ENCODE measurements around the gene GIMAP1.
A peak's percentile ranks its signal among the peaks of the same experiment; 100 is the strongest.
"Not testable (repeated sequence)": the region's sequence is repeated elsewhere in the genome, so short reads cannot be mapped to it uniquely, and the experiment has no call there.

GIMAP1 gene

GRCh38 chr7:150716368-150716767, at the start of gene GIMAP1:
GIMAP1 (plus strand) TSS chr7:150716613; CDS start chr7:150719048, 2,435 bp downstream.
- peak; percentile 71 for DNase-seq

DNA sequence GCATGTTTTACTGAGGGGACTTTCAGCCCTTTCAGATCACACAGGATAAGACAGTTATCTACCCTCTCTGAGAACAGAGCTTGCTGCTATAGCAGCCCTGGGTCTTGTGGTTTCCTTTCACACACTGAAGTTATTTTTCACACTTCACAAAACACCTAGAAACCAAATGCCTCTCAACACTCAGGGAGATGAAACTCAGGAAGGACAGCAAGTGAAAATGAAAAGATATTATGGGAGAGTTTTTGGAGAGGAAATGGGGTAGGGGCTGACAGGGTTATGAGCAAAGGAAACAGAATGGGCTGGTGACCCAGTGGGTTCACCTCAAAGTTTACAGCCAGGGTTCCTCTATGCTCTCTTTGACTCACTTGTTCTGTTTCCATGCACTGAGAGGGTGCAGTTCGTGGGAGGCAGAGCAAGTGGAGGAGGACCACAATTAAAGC, 47.9 kb upstream of the GIMAP1 start:
- no peak for DNase-seq

DNA sequence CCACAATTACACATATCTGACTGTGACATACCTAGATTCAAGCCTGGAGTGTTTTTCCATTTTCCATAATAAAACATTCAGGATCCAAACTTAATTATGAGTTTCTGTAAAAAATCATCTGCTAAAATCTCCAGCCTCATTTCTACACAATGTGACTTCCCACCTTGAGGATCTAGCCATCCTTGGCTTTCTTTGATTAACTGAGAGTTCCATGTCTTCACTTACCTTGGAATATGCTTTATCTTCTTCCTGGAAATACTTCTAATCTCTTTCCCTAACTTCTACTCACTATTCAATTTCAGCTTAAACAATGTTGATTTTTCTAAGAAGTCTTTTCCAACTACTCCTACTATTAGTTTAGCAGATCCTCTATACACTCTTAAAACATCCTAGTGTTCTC, 47.4 kb upstream of the GIMAP1 start:
- DNase-seq, result no peak

- not testable (repeated sequence) for DNase-seq
Observed at GRCh38 chr7:150671798-150672585, 44.4 kb upstream of the GIMAP1 start.

- DNase-seq, result no peak
Observed at GRCh38 chr7:150675714-150676113, 40.7 kb upstream of the GIMAP1 start.

DNA sequence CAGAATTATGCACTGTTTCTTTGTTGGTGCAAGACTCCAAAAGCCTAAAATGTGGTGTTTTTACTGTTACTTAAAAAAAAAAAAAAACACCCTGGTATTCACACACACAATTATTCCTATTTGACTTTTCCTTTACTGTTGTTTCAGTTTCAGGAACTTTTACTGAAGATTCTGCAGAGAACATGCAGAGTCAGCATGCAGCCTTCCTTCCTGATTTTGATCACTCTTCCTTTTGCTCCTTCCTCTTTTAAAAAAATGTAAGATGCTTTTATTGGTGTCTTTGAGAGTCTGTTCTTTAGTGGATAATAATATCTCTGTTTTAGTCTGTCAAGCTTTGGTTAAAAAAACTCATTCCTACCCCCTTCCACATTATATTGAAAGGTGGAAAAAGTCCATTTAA, 40.1 kb upstream of the GIMAP1 start:
- peak; percentile 65 for DNase-seq

DNA sequence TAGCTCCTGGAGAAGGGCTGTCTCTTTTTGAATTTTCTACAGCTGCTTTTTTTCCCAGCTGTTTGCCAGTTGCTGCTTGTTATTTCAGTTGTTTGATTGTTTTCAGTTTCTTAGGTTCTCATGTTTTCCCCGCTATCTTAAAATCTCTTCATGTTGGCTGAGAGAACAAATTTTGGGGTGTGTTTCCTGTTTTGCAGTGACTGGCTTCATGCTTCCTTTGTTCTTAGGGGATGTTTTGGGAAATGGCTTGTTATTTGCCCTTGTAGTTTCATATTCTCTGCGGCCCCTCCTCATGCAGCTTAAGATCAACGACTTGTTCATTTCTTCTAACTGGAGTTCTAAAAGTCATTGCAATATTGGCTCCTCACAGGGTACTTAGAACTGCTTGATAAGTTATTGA, 39.6 kb upstream of the GIMAP1 start:
- not testable (repeated sequence) for DNase-seq

DNA sequence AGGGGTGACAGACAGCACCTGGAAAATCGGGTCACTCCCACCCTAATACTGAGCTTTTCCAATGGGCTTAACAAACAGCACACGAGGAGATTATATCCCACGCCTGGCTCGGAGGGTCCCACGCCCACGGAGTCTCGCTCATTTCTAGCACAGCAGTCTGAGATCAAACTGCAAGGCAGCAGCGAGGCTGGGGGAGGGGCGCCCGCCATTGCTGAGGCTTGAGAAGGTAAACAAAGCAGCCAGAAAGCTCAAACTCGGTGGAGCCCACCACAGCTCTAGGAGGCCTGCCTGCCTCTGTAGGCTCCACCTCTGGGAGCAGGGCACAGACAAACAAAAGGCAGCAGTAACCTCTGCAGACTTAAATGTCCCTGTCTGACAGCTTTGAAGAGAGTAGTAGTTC, 37.8 kb upstream of the GIMAP1 start:
- DNase-seq, result not testable (repeated sequence)

- DNase-seq, result not testable (repeated sequence)
Observed at GRCh38 chr7:150680364-150680763, 36.0 kb upstream of the GIMAP1 start.

- DNase-seq, result peak; percentile 82
Observed at GRCh38 chr7:150685219-150686029, 31.0 kb upstream of the GIMAP1 start, which contains the start of gene GIMAP2. GIMAP2 (plus strand) TSS chr7:150685706; CDS start chr7:150687060, 1,354 bp downstream.

GRCh38 chr7:150686030-150686631, 30.3 kb upstream of the GIMAP1 start:
- DNase-seq, result peak; percentile 54

DNA sequence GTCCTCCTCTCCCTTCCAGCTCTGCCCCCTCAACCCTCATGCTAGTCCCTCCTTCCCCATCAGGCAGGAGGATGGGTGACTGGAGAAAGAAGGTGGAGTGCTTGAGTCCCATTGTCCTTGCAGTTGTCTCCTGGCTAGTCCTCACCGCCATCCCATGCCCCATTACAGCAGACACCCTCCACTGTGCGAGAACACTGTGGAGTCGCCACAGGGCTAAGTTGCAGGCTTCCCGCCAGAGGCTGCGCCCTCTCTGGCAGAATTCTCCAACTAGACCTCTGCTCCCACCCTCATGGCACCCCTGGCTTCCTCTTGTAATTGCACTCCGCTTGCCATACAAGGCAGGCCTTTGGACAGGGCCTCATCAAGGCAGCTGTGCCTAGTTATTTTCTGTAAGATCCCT, 27.8 kb upstream of the GIMAP1 start:
- DNase-seq, result no peak

DNA sequence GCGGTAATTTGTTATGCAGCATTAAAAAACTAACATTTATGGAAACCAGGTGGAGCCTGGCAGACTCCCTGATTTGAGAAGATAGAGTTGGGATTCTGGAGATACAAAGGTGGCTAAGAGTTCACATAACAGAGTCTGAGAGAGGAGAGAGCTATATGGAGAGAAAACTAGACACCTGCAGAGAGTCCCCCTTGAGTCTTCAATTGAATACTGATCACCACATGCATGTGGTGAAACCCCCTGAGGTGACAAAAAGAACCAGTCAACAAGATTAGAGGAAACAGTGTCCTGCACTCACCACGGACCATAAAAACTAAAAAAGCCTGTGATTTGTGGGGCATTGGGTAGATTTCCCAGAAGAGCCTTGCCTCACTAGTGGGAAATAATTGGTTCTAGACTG, 20.8 kb upstream of the GIMAP1 start:
- DNase-seq, result no peak

GRCh38 chr7:150703209-150703608, 13.2 kb upstream of the GIMAP1 start:
- no peak for DNase-seq

- no peak for DNase-seq
Observed at GRCh38 chr7:150715293-150715692, 1.1 kb upstream of the GIMAP1 start.

DNA sequence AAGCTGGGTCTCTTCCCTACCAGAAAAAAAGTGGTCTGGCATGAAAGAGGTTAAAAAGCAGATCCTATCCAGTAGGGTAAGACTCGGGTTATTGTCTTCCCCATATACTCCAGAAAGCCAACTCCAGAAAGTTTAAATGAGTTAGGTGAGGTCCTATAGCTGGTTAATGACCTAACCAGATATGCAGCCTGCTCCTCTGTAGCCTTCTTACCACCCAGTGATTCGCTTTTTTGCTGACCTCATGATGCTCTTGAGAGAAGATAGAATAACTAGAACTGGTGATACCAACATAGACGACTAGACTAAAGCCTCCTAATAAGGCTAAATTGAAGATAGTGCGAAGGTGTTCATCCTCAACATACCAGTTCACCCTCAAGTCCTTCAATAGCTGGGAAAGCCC, 675 bp upstream of the GIMAP1 start:
- DNase-seq, result no peak

DNA sequence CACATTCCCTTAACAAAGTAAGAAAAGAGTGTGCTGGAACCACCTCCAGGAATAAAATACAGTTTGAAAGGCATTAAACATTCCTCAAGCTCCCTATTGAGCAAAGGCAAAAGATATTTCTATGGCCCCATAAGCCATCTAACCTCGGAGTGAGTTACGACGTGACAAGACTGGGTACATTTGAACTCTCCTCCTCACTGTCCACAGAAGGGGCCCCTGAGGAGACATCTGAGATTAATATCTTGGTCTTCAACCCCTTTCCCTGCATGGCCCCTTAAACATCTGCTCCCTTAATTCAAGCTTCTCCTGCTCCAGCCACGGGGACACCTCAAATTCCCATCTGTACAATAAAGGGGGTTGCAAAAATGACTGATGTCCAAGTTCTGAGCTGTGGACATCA, 526 bp downstream of the GIMAP1 start:
- no peak for DNase-seq

DNA sequence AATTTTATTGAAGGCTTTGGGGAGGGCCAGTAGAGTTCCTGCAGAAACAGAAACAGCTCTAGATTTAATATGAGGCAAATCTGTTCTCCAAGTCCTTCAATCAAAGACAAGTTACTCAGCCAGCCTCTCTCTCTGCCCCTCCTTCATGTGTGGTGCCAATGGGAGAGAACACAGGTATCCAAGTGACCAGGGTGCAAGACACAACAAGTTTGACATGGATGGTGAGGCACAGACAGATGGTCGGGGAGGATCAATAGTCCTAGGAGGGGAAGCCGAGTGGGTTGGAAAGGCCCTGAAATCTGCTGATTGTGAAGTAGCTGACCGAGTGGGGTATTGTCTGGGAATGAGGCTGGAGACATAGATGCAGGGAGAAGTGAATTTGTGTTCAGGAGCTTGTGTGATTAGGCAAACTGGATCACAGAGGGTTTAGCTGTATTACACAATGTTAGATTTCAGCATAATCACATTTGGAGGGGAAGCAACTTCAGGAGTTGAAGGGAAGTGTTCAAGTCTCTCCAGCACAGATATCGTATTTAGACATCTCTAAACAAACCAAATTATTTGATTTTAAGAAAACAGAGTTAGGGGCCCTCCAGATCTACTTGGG, 1.5 kb downstream of the GIMAP1 start:
- peak; percentile 75 for DNase-seq

GRCh38 chr7:150719436-150719835, 3.0 kb downstream of the GIMAP1 start:
- DNase-seq, result peak; percentile 52

GRCh38 chr7:150719960-150720891, 3.8 kb downstream of the GIMAP1 start:
- no peak for DNase-seq

GRCh38 chr7:150721970-150722373, 5.6 kb downstream of the GIMAP1 start:
- no peak for DNase-seq

DNA sequence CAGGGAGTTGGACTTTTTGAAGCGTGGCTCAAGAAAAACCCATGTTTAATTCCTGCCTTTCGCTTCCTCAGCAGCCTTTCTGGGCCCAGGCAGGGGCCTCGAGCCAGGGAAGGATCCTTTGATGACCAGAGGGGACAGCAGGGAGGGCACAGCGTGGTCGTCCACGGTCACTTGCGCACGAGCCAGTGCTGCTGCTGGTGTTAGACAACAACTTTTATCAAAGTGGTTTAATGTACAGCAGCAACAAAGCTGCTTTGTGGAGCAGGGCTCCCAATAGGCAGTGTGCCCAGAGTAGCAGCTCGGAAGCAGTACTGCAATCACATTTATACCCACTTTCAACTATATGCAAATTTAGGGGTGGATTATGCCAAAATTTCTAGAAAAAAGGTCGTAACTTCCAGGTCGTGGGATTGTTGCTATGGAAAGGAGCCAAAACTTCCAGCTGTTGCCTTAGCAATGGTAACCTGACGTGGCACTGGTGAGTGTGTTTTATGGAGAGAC, 6.1 kb downstream of the GIMAP1 start:
- no peak for DNase-seq

Measured in suppressor macrophage treated with lipopolysaccharide for 4 hours (primary cell).